HG03108 (cell line): ENCODE results near the gene UBQLN4.
"Not testable (repeated sequence)": the region's sequence is repeated elsewhere in the genome, so short reads cannot be mapped to it uniquely, and the experiment has no call there.

Experiments
- ATAC-seq: cut with Tn5 transposase; IDR thresholded peaks from one replicate; pipeline ENCODE4 v1.9.1; 2021; ENCODE audit warnings: moderate library complexity; ENCODE audit not compliant: unreplicated experiment

UBQLN4 gene

GRCh38 chr1:156062189-156062588 lies 8.6 kb upstream of the UBQLN4 start:
- no peak for ATAC-seq

GRCh38 chr1:156060937-156061636 lies 7.5 kb upstream of the UBQLN4 start, which contains the start of gene RAB25:
Gene RAB25, plus strand, starts transcription at chr1:156061160. Its CDS starts 241 bp downstream, at chr1:156061401.
- ATAC-seq, result no peak

- no peak for ATAC-seq
Measured at GRCh38 chr1:156056326-156056849, 2.8 kb upstream of the UBQLN4 start.

DNA sequence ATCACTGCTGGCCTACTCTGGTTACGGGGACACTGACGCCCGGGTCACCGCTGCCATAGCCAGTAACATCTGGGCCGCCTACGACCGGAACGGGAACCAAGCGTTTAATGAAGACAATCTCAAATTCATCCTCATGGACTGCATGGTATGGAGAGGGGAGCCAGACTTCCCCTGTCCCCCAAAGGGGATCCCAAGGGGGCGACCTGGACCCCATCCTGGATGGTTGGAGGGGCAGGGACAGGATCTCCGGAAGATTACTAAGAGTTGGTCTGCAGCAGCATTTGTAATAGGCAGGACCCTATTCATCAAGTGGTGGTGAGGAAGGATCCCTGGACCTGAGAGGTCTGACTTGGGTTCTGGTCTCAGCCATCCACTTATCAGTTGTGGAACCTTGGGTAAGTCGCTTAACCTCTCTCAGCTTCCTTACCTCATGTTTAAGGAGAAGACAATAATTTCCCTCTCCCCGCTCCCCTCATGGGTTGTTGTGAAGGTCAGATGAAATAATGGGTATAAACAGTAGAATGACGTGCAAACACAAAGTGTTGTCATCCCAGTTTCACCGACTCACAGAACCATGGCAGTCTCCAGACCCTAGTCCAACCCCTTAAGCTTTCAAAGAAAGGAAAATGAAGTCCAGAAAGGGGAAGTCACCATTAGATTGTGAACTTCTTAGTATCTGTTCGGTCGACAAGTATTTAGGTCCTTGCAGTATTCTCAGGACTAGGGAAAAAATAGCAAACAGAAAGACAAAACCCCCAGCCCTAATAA lies 1.9 kb upstream of the UBQLN4 start:
- ATAC-seq, result no peak

GRCh38 chr1:156054500-156055280 lies 1.1 kb upstream of the UBQLN4 start, which contains the start of gene LAMTOR2:
Gene LAMTOR2, plus strand, starts transcription at chr1:156054782. Its CDS starts 108 bp downstream, at chr1:156054890.
- ATAC-seq, result peak; percentile 77

- no peak for ATAC-seq
Measured at GRCh38 chr1:156052862-156053767, 483 bp downstream of the UBQLN4 start.

DNA sequence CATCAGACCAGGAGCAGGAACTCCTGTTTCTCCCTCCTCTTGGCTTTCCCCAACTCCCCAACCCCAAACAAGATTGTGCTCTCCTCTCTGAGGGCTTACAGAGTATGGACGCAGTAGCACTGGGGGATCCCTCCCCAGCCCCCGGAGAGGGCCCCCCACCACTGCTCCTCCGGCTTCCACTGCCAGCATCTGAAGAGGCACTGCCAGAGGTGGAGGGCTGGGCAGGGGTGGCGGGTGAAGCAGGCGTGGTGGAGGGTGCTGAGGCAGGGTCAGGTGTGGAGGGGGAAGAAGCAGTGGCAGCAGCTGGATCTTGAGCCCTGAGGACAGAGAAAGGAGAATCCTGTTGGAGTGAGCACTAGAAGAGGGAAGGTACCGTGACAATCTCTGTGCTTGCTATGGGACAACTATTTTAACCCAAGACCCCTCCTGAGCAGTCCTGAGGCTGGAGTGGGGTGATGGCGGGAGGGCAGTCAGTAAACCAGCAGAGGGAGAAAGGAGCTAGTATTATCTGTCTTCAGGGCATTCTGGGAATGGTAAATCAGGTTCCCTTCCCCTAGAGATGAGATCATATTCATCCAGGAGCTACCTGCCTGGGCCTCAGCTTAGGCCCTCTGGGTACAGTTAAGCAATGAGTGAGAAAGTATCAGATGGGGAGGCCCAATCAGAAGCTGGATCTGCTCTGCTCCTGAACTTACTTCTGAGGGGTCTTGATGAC lies 2.4 kb downstream of the UBQLN4 start:
- no peak for ATAC-seq

- ATAC-seq, result no peak
Measured at GRCh38 chr1:156050376-156050775, 3.2 kb downstream of the UBQLN4 start.

DNA sequence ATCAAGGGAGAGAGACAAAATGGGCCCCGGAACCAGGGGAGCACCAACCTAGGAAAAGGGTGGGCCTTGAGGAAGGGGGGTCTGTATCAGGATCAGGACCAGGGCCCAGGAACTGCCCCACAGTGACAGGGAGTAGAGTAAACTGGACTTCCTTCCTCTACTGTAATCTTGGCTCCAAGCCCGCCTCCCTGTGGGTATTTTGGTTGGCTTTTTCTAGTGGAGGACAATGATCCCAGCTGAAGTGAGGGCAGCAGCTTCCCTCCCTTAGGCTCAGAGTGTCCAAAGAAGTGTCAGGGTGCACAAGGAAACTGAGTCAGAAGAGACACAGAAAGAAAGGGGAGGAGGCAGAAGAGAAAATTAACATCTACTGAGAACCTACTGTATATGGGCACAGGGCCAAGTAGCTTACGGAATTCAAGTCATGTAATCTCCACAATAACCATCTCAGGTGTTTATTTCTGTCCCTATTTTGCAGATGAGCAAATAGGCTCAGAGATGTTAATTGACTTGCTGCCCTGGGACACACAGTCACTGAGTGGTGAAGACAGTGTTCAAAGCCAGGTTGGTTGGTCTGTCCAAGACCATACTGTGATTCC lies 4.8 kb downstream of the UBQLN4 start:
- no peak for ATAC-seq

DNA sequence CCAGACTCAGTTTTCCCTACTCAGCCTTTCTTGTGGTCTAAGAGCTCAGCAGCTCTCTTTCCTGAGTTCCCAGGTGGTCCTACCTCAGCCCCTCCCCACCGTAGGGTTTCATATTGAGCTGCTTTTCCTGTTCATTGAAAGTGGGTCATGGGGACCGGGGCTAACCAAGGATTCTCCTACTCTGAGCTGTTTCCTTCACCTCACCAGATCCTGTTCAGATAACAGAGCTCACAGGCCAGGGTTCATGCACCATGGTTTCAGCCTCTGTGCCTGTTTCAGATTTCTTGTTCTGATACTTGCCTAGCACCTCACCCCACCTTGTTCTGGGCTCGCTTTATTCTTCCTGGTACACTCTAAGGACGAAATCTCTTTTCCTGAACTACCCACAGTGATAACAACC lies 8.5 kb downstream of the UBQLN4 start:
- no peak for ATAC-seq

GRCh38 chr1:156042828-156043227 lies 10.8 kb downstream of the UBQLN4 start:
- ATAC-seq, result no peak

DNA sequence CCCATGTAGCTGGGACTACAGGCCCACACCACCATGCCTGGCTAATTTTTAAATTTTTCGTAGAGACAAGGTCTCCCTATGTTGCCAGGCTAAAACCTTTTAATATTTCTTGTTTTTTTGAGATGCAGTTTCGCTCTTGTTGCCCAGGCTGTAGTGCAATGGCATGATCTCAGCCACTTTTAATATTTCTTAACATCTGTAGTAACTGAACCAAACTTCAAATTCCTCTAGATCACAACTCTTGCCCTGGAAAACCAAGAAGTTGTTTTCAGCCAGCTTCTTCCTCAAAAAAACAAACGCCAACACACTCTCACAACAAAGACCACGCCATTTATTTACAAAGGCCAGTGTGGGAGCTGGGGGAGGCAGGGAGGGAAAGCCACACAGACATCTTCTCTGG lies 18.6 kb downstream of the UBQLN4 start:
- not testable (repeated sequence) for ATAC-seq

DNA sequence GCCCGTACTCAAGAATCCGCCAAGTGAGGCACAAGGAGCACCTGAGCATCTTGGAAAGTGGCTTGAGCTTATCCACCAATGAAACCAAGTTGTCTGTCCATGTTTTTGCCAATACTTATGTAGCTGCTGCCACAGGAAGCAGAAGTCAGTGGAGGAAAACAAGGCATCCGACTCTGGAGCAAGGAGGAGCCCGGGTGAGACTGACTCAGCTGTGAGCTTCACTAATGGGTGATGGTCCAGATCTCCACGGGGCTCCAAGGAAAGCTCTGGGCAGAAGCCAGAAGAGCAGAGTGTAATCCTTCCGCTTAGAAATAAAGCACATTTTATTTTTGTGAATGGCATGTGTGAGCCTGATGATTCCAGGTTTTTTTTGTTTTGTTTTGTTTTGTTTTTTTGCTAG lies 20.6 kb downstream of the UBQLN4 start:
- no peak for ATAC-seq

DNA sequence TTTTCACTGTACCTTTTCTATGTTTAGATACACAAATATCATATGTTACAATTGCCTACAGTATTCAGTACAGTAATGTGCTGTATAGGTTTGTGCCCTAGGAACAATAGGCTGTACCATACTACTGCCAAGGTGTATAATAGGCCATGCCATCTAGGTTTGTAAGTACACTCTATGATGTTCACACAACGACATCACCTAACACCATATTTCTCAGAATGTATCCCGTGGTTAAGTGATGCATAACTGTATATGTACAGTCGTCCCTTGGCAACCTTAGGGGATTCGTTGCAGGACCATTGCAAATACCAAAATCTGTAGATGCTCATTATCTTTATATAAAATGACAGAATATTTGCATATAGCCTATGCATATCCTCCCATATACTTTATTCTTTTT lies 27.0 kb downstream of the UBQLN4 start:
- ATAC-seq, result no peak

DNA sequence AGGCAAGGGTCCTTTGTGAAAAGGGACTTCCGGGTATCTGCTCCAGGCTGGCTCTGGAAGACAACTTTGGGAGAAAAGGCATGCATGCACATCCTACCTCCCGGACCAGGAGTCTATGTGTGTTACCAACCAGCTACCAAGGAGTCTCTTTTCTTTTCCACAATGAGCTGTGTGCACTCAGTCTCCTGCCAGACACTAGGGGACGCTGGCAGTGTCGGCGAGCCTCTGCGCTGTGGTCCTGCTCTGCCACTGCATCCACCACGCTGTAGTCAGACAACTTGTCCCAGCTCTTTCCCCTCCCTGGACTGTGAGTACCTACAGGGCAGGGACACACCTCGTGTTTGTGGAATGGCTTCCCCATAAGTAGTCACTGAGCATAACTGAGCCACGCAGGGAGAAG lies 27.7 kb downstream of the UBQLN4 start:
- no peak for ATAC-seq

DNA sequence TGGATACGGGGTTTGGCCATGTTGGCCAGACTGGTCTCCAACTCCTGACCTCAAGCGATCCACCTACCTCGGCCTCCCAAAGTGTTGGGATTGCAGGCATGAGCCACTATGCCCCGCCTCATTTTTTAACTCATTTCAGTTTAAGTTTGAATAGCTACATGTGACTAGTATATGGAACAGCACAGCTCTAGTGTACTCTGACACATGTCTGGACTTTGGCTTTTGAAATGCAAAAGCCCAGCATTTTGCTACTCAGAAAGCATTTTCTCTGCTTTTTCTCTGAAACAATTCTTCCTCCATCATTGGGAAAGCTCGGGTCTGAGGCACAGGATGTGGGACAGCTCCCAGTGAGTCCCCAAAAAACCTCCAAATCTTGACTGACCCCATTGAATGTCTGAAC lies 28.8 kb downstream of the UBQLN4 start:
- ATAC-seq, result no peak

- ATAC-seq, result no peak
Measured at GRCh38 chr1:156021954-156022353, 31.6 kb downstream of the UBQLN4 start.

GRCh38 chr1:156021093-156021428 lies 32.5 kb downstream of the UBQLN4 start:
- no peak for ATAC-seq
